HCT116 (cell line): ENCODE results near the gene CEBPA. TPM values are rescaled to one million over a fixed set of nuclear protein-coding genes. Genes with fewer than 3 reads are reported as not detected.

Experiments
- ATAC-seq: fragments of 200-7000 bp; cut with Tn5 transposase; 2 replicates; pipeline ENCODE4 v1.9.1; 2020; ENCODE audit warnings: mild to moderate bottlenecking, moderate library complexity
- BruUV-seq: library from RNA; stranded (reverse); fragments of 400-500 nt; replicated peaks from 2 replicates; lab custom pipeline; 2021; lab: Mats Ljungman, UMichigan
- CTCF ChIA-PET: fragments of 300-600 bp; sonication (Branson Sonifier 250); formaldehyde crosslinking; loops from one replicate; lab custom pipeline; 2021; ENCODE audit warnings: antibody characterized with exemption; lab: Charles Lee
- POLR2A ChIA-PET: fragments of 300-600, 350-600 bp; sonication (Branson Sonifier 250); formaldehyde crosslinking; loops from one replicate; lab custom pipeline; 2021; ENCODE audit warnings: antibody characterized with exemption; lab: Charles Lee
- RAD21 ChIA-PET, 2 experiments: fragments of 300-600 bp; sonication (Branson Sonifier 250); formaldehyde crosslinking; loops; one replicate each; lab custom pipeline; 2023; ENCODE audit warnings: low total read pairs in 2 of 2; ENCODE audit not compliant: uncharacterized antibody in 2 of 2, unreplicated experiment in 2 of 2, low non-redundant PET in 1 of 2; lab: Charles Lee
- DNase-seq: peaks from one replicate; pipeline ENCODE4 v3.0.0-alpha.2; 2010; ENCODE audit warnings: low read depth, low spot score
- H2AFZ ChIP-seq: fragments of 200-600 bp; shearing (Covaris generic), sonication (generic); 2 replicates; pipeline ENCODE4 v1.6.1; 2017; ENCODE audit warnings: low read depth, mixed run types, mixed read lengths, antibody characterized with exemption, low read length; ENCODE audit not compliant: poor library complexity, severe bottlenecking
- H3K27ac ChIP-seq: 2 replicates; pipeline ENCODE4 v1.5.1; 2012; ENCODE audit warnings: low read depth, low read length
- H3K27me3 ChIP-seq: fragments of 200-600 bp; sonication (generic); 2 replicates; pipeline ENCODE4 v1.6.1; 2016; ENCODE audit warnings: mixed run types, low read length, mixed read lengths; ENCODE audit not compliant: insufficient read depth
- H3K36me3 ChIP-seq, 2 experiments: fragments of 200-500 bp in 1 of 2; fragments of 200-600 bp in 1 of 2; sonication (Bioruptor generic) in 1 of 2; sonication (generic) in 1 of 2; 2 replicates each; pipeline versions ENCODE4 v1.5.1 to v1.6.1; 2014 to 2016; ENCODE audit warnings: low read length in 2 of 2, inconsistent platforms in 1 of 2, mixed read lengths in 1 of 2, mixed run types in 1 of 2; ENCODE audit not compliant: insufficient read depth in 2 of 2, control insufficient read depth in 1 of 2
- H3K4me1 ChIP-seq, 2 experiments: fragments of 200-600 bp in 1 of 2; sonication (generic) in 1 of 2; 2 replicates each; pipeline versions ENCODE4 v1.5.1 to v1.6.1; 2012 to 2017; ENCODE audit warnings: low read length in 2 of 2, inconsistent platforms in 1 of 2, mild to moderate bottlenecking in 1 of 2, mixed read lengths in 1 of 2, mixed run types in 1 of 2, moderate library complexity in 1 of 2; ENCODE audit not compliant: insufficient read depth in 2 of 2, control insufficient read depth in 1 of 2
- H3K4me2 ChIP-seq: fragments of 200-600 bp; sonication (generic); 2 replicates; pipeline ENCODE4 v1.6.1; 2017; ENCODE audit warnings: mixed run types, low read length, mixed read lengths
- H3K4me3 ChIP-seq, 2 experiments: fragments of 200-600 bp in 1 of 2; sonication (generic) in 1 of 2; replicated peaks in 1 of 2; 2 replicates each; pipeline ENCODE4 v1.5.1; 2011 to 2016; ENCODE audit warnings: low read length in 2 of 2, control low read depth in 1 of 2, low read depth in 1 of 2, mild to moderate bottlenecking in 1 of 2, mixed read lengths in 1 of 2, mixed run types in 1 of 2
- H3K79me2 ChIP-seq: fragments of 200-600 bp; sonication (generic); 2 replicates; pipeline ENCODE4 v1.6.1; 2017; ENCODE audit warnings: mild to moderate bottlenecking, mixed run types, low read length, moderate library complexity, mixed read lengths; ENCODE audit not compliant: insufficient read depth
- H3K9ac ChIP-seq: fragments of 200-600 bp; sonication (generic); 2 replicates; pipeline ENCODE4 v1.6.1; 2016; ENCODE audit warnings: low read length, mixed read lengths
- H3K9me2 ChIP-seq: fragments of 200-600 bp; sonication (generic), shearing (Covaris generic); 2 replicates; pipeline ENCODE4 v1.6.1; 2017; ENCODE audit warnings: mixed run types, mild to moderate bottlenecking, moderate library complexity; ENCODE audit not compliant: insufficient read depth
- H3K9me3 ChIP-seq, 2 experiments: fragments of 200-500 bp in 1 of 2; fragments of 200-600 bp in 1 of 2; sonication (Bioruptor generic) in 1 of 2; sonication (generic) in 1 of 2; 2 replicates each; pipeline ENCODE4 v1.6.1; 2014 to 2017; ENCODE audit warnings: low read length in 2 of 2, mixed read lengths in 2 of 2, inconsistent platforms in 1 of 2, low read depth in 1 of 2, mild to moderate bottlenecking in 1 of 2, mixed run types in 1 of 2, moderate library complexity in 1 of 2; ENCODE audit not compliant: control insufficient read depth in 1 of 2, insufficient read depth in 1 of 2
- H4K20me1 ChIP-seq: fragments of 200-600 bp; sonication (generic), shearing (Covaris generic); 2 replicates; pipeline ENCODE4 v1.6.1; 2017; ENCODE audit warnings: mixed run types, mild to moderate bottlenecking, moderate library complexity; ENCODE audit not compliant: insufficient read depth
- CBX3 ChIP-seq: IDR thresholded peaks from 2 replicates; pipeline ENCODE4 v1.6.1; 2012; ENCODE audit warnings: low read depth
- EGR1 ChIP-seq: IDR thresholded peaks from 2 replicates; pipeline ENCODE4 v1.6.1; 2012; ENCODE audit warnings: low read depth
- ELF1 ChIP-seq: IDR thresholded peaks from 2 replicates; pipeline ENCODE4 v1.6.1; 2012; ENCODE audit warnings: low read depth, borderline replicate concordance
- EZH2phosphoT487 ChIP-seq: fragments of 200-600 bp; IDR thresholded peaks from 2 replicates; pipeline ENCODE4 v1.6.1; 2018; ENCODE audit warnings: antibody characterized with exemption, borderline replicate concordance
- POLR2AphosphoS5 ChIP-seq: IDR thresholded peaks from 2 replicates; pipeline ENCODE4 v1.6.1; 2011; ENCODE audit warnings: mild to moderate bottlenecking, low read depth, low read length, moderate library complexity
- TCF7L2 ChIP-seq: IDR thresholded peaks from 2 replicates; pipeline ENCODE4 v1.7.0; 2011; ENCODE audit warnings: borderline replicate concordance, inconsistent platforms; ENCODE audit not compliant: insufficient read depth, insufficient read length; ENCODE audit errors: extremely low read depth
- ZFX ChIP-seq: fragments of 450-650 bp; IDR thresholded peaks from 2 replicates; pipeline ENCODE4 v1.6.1; 2017
- ZNF274 ChIP-seq: fragments of 200-500 bp; sonication (Bioruptor generic); IDR thresholded peaks from 2 replicates; pipeline ENCODE4 v1.6.1; 2014; ENCODE audit warnings: mild to moderate bottlenecking, low read depth, low read length, inconsistent platforms
- intact Hi-C: fragments of 100-400 bp; cut with micrococcal nuclease; formaldehyde crosslinking; loops from 2 replicates; pipeline ENCODE4 v1.10.0; 2022
- total RNA-seq: library from RNA; stranded (reverse); gene quantifications from one replicate; pipeline ENCODE4 v1.2.1, GENCODE V29; 2021; ENCODE audit not compliant: unreplicated experiment
- TF ChIP-seq, protein P1 (sequence below): IDR thresholded peaks from 2 replicates; pipeline ENCODE4 v1.6.1; 2012; ENCODE audit warnings: low read depth
- TF ChIP-seq, protein P2 (sequence below), 3 experiments: fragments of 200-600 bp in 1 of 3; sonication (generic) in 1 of 3; IDR thresholded peaks in 2 of 3; conservative IDR thresholded peaks in 1 of 3; 2 replicates each; pipeline ENCODE4 v1.5.1; 2012 to 2017; ENCODE audit warnings: low read depth in 2 of 3, low read length in 2 of 3, antibody characterized with exemption in 1 of 3, borderline replicate concordance in 1 of 3, control low read depth in 1 of 3, mild to moderate bottlenecking in 1 of 3, mixed read lengths in 1 of 3, mixed run types in 1 of 3, moderate library complexity in 1 of 3; ENCODE audit not compliant: insufficient read depth in 1 of 3
- TF ChIP-seq, protein P3 (sequence below): IDR thresholded peaks from 2 replicates; pipeline ENCODE4 v1.6.1; 2012

CEBPA gene
- total RNA-seq, 1 experiment from 2014 or later, result 7.0 TPM

DNA sequence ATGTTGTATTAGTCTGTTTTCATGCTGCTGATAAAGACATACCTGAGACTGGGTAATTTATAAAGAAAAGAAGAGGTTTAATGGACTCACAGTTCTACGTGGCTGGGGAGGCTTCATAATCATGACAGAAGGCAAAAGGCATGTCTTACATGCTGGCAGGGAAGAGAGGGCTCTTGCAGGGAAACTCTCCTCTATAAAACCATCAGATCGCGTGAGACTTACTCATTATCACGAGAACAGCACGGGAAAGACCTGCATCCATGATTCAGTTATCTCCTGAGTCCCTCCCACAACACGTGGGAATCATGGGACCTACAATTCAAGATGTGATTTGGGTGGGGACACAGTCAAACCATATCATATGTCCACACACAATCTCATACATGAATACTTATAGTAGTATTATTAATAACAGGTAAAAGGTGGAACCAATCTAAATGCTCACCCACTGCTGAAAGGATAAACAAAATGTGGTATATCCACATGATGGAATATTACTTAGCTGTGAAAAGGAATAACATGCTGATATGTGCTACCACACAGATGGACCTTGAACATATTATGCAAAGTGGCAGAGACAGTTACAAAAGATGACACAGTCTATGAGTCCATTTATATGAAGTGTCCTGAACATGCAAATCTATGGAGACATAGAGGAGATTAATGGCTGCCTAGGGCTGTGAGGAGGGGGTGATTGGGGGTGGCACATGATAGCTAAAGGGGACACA is 20.9 kb upstream of the CEBPA start:
- POLR2A ChIA-PET, result no interaction called here
- intact Hi-C loops, result no loop called here

More for the DNA sequence above, 20.9 kb upstream of the CEBPA start:
- H3K4me1 ChIP-seq, result no peaks in the 10 kb centered on the region
- no peaks in the 10 kb centered on the region for H3K27me3 ChIP-seq
- no peak overlapping the region for H2AFZ ChIP-seq
- H3K4me2 ChIP-seq, result no peak overlapping the region
- H3K36me3 ChIP-seq, result no peaks in the 10 kb centered on the region
- no peak for ATAC-seq
- CTCF ChIA-PET, result no interaction called here
- no peak overlapping the region for H3K4me3 ChIP-seq
- H3K27ac ChIP-seq, result no peak overlapping the region
- no TSS peak for BruUV-seq
- H3K9me2 ChIP-seq, result no peaks in the 10 kb centered on the region
- TF ChIP-seq CBX3 (no peak), ZNF274 (no peak), EGR1 (no peak), EZH2phosphoT487 (no peak), TCF7L2 (no peak), POLR2AphosphoS5 (no peak), ZFX (no peak), ELF1 (no peak)
- TF ChIP-seq, protein P1, sequence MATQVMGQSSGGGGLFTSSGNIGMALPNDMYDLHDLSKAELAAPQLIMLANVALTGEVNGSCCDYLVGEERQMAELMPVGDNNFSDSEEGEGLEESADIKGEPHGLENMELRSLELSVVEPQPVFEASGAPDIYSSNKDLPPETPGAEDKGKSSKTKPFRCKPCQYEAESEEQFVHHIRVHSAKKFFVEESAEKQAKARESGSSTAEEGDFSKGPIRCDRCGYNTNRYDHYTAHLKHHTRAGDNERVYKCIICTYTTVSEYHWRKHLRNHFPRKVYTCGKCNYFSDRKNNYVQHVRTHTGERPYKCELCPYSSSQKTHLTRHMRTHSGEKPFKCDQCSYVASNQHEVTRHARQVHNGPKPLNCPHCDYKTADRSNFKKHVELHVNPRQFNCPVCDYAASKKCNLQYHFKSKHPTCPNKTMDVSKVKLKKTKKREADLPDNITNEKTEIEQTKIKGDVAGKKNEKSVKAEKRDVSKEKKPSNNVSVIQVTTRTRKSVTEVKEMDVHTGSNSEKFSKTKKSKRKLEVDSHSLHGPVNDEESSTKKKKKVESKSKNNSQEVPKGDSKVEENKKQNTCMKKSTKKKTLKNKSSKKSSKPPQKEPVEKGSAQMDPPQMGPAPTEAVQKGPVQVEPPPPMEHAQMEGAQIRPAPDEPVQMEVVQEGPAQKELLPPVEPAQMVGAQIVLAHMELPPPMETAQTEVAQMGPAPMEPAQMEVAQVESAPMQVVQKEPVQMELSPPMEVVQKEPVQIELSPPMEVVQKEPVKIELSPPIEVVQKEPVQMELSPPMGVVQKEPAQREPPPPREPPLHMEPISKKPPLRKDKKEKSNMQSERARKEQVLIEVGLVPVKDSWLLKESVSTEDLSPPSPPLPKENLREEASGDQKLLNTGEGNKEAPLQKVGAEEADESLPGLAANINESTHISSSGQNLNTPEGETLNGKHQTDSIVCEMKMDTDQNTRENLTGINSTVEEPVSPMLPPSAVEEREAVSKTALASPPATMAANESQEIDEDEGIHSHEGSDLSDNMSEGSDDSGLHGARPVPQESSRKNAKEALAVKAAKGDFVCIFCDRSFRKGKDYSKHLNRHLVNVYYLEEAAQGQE, result no peak
- TF ChIP-seq, protein P2, sequence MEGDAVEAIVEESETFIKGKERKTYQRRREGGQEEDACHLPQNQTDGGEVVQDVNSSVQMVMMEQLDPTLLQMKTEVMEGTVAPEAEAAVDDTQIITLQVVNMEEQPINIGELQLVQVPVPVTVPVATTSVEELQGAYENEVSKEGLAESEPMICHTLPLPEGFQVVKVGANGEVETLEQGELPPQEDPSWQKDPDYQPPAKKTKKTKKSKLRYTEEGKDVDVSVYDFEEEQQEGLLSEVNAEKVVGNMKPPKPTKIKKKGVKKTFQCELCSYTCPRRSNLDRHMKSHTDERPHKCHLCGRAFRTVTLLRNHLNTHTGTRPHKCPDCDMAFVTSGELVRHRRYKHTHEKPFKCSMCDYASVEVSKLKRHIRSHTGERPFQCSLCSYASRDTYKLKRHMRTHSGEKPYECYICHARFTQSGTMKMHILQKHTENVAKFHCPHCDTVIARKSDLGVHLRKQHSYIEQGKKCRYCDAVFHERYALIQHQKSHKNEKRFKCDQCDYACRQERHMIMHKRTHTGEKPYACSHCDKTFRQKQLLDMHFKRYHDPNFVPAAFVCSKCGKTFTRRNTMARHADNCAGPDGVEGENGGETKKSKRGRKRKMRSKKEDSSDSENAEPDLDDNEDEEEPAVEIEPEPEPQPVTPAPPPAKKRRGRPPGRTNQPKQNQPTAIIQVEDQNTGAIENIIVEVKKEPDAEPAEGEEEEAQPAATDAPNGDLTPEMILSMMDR (IDR thresholded peaks at IDR 0.05 in 2 of 3, conservative IDR thresholded peaks at IDR 0.05 in 1 of 3; ENCODE audit: borderline replicate concordance in 1 of 3, insufficient read depth in 1 of 3, low read depth in 2 of 3, low read length in 2 of 3), result no peak
- TF ChIP-seq, protein P3, sequence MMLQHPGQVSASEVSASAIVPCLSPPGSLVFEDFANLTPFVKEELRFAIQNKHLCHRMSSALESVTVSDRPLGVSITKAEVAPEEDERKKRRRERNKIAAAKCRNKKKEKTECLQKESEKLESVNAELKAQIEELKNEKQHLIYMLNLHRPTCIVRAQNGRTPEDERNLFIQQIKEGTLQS, result no peak
- H3K9ac ChIP-seq, result no peak overlapping the region
- no peaks in the 10 kb centered on the region for H3K79me2 ChIP-seq
- peaks cover 0 to 6% of the 10 kb centered on the region in 2 experiments; a peak in 1 of 4 replicates for H3K9me3 ChIP-seq
- RAD21 ChIA-PET, result no interaction called here
- H4K20me1 ChIP-seq, result no peaks in the 10 kb centered on the region
- no peak for DNase-seq
